Medulla oblongata (tissue), 1 donor: ENCODE data around the gene UBQLN3.

Source experiments
- DNase-seq: peaks from one replicate; pipeline ENCODE4 v3.0.0-alpha.2; 2015; ENCODE audit errors: extremely low spot score

UBQLN3 gene

DNA sequence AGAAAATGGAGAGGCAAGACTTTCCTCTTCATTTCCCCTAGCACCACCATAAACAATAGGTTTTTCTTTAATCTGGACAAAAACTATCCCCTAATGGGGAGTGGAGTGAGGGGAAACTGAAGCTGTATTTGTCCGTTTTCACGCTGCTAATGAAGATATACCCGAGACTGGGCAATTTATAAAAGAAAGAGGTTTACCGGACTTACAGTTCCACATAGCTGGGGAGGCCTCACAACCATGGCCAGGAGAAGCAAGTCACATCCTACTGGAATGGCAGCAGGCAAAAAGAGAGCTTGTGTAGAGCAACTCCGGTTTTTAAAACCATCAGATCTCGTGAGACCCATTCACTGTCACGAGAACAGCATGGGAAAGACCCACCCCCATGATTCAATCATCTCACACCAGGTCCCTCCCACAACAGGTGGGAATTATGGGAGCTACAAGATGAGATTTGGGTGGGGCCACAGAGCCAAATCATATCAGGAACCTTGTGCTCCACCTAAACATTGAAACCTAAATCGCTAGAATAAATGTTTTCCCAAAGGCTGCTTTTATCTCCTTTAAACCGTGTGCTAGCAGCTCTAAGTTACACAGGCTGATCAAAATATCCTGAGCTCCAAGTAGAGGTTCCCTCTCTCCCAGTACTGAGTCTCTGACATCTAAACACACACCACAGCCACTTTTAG lies 4.3 kb downstream of the UBQLN3 start:
- DNase-seq = no peak

DNA sequence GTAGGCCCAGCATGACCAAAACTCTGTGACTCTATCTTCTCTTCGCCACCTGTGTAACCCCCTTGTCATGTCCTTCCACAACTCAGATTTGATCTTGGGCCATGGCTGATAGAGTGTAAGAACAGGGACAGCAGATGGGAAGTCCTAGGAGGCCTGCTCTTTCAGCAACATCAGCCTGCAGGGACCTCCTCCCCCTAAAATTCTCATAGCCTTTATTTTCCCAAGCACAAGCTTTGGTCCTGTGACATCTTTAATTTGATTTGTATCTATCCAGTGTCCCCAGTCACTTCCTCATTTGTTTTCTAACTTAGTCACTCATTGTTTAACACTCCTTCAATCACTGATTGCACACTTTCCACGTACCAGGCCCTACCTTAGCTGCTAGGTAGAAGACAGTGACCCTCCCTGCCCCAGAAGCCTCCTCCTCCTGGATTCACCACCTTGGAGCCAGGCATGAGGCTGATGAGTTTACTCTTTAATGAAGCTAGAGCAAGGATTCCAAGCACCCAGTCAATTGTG lies 5.3 kb downstream of the UBQLN3 start:
- no peak for DNase-seq

GRCh38 chr11:5500393-5500801 lies 9.4 kb downstream of the UBQLN3 start:
- no peak for DNase-seq

GRCh38 chr11:5499671-5500070 lies 10.1 kb downstream of the UBQLN3 start:
- no peak for DNase-seq

GRCh38 chr11:5489576-5490357 lies 20.0 kb downstream of the UBQLN3 start:
- DNase-seq = no peak

DNA sequence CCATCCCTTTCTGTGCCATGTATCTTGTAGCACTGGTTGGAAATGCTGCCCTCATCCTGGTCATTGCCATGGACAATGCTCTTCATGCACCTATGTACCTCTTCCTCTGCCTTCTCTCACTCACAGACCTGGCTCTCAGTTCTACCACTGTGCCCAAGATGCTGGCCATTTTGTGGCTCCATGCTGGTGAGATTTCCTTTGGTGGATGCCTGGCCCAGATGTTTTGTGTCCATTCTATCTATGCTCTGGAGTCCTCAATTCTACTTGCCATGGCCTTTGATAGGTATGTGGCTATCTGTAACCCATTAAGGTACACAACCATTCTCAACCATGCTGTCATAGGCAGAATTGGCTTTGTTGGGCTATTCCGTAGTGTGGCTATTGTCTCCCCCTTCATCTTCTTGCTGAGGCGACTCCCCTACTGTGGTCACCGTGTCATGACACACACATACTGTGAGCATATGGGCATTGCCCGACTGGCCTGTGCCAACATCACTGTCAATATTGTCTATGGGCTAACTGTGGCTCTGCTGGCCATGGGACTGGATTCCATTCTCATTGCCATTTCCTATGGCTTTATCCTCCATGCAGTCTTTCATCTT lies 20.9 kb downstream of the UBQLN3 start:
- DNase-seq = no peak

- DNase-seq = no peak
Observed at GRCh38 chr11:5488385-5488784, 21.4 kb downstream of the UBQLN3 start, which contains the start of gene OR52D1. Gene OR52D1, plus strand, starts transcription at chr11:5488685. Its CDS starts 22 bp downstream, at chr11:5488707.

GRCh38 chr11:5486421-5486820 lies 23.3 kb downstream of the UBQLN3 start:
- no peak for DNase-seq

- DNase-seq = no peak
Observed at GRCh38 chr11:5486003-5486402, 23.8 kb downstream of the UBQLN3 start.

DNA sequence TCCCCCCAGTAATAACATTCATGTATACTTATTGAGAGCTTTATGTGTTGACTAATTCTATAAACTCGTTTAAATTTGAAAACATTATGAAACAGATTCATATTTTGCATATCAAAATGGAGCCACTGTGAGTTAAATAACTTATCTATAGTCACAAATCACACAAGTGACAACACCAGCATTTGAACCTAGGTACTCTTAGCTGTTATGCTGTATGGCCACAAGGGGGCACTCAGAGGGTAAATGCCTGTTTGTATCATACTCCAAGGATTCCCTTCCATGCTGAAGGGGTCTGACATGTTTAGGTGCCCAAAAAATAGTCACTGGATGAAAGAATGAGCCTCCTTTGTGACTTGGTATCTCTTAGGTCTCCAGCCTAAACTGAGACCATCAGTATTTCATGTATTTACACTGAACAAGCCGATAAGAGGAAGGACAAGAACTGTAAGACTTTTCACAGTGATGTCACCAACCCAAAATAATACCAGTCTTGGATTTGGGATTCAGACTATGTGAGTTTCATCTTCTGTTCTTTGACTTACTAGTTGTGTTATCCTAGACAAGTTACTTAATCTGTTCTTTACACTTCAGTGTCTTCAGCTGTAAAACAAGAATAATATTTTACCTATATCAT lies 33.5 kb downstream of the UBQLN3 start:
- peak; percentile 67 for DNase-seq

DNA sequence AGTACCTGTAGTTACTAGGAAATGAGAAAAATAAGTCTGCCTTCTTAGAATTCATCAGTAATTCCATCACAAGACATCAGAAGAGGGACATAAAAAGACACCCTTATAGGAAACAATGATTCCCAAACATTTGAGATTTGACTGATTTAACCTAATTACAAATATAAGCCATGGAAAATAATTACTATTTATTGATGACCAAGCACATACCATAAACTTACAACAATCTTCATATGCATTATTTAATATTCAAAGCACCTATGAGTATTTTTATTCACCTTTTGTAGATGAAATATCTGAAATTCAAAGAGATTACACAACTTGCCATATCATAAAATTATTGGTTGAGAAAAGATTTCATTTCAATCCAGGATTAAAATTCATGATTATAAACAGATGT lies 35.8 kb downstream of the UBQLN3 start:
- DNase-seq = no peak

GRCh38 chr11:5467527-5467926 lies 42.2 kb downstream of the UBQLN3 start:
- DNase-seq = peak; percentile 3

DNA sequence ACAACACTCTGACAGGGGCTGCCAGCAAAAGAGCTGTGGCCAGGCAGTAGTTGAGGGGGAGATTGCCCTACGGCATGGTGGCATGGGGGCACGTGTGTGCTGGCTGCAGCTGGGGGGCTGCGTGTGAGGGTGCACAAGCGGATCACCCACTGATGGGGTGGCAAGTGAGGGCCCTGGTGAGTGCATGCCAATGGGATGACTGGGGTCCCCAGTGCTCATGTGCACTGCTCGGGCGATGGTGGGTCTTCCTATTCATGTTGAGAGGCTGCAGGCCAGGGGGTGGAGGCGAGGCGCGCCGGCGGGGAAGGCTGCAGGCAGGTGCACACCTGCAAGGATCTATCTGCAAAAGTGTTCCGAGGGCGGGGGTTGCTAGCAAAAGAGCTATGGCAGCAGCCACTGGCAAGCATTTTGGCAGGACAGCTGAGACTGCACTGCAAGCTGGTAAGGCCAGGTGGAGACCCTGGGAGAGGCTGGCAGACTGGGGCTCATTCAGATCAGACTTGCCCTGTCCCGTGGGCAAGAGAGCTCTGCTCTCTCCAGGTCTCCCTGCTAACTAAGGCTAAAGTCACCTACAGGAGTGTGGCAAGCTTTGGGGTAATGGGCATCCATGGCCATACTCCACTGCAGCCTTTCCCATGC lies 48.7 kb downstream of the UBQLN3 start:
- DNase-seq = no peak
